HG03066 (cell line): ENCODE data around the gene SHISA7.

Experiments
- ATAC-seq: cut with Tn5 transposase; IDR thresholded peaks from one replicate; pipeline ENCODE4 v1.9.1; 2021; ENCODE audit warnings: low read depth; ENCODE audit not compliant: unreplicated experiment

The SHISA7 gene

DNA sequence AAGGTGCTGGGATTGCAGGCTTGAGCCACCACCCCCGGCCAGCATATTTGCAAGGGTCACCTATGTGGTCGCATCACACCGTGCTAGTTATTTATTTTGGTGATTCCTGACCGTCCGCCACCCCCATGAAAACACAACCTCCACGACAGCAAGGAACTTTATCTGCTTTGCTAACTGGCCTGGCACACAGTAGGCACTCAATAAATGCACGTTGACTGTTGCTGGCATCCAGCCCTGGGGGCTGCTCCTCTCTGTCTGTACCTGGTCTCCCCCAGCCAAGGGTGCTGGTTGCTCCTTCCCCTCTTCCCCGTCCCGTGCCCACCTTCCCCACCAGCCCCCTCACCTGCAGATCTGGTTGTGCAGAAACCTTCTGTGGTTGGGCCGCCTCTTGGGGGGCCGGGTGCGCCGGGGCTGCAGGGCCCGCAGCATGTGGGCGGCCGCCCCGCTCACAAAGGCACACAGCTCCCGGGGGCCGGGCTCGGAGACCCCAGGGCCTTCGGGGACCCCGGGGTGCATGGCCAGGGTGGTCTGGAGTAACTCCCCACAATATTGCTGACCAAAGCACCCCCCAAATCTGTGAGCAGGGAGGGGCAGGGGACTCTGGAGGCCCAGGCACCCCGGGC lies 21.1 kb upstream of the SHISA7 start:
- ATAC-seq, result no peak

GRCh38 chr19:55463583-55464031 lies 20.5 kb upstream of the SHISA7 start:
- ATAC-seq, result no peak

DNA sequence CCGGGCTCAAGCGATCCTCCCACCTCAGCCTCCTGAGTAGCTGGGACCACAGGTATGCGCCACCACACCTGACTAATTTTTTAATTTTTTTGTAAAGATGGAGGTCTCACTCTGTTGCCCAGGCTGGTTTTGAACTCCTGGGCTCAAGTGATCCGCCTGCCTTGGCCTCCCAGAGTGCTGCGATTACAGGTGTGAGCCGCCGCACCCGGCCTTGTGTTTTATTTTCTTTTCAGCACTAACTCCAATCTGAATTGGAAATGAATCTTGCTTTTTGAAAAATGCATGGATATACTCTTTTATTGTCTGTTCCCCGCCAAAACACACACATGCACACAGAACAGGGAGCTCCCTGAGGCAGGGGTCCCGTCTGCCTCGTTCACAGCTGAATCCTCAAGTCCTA lies 19.6 kb upstream of the SHISA7 start:
- ATAC-seq, result no peak

GRCh38 chr19:55461974-55462626 lies 19.0 kb upstream of the SHISA7 start:
- no peak for ATAC-seq

- ATAC-seq, result peak; percentile 89
Measured at GRCh38 chr19:55461259-55461973, 18.3 kb upstream of the SHISA7 start, which contains the start of gene ISOC2. Gene ISOC2 (minus strand): TSS chr19:55461642. CDS start chr19:55456486, 5,156 bp downstream.

GRCh38 chr19:55460670-55461258 lies 17.7 kb upstream of the SHISA7 start:
- ATAC-seq, result no peak

DNA sequence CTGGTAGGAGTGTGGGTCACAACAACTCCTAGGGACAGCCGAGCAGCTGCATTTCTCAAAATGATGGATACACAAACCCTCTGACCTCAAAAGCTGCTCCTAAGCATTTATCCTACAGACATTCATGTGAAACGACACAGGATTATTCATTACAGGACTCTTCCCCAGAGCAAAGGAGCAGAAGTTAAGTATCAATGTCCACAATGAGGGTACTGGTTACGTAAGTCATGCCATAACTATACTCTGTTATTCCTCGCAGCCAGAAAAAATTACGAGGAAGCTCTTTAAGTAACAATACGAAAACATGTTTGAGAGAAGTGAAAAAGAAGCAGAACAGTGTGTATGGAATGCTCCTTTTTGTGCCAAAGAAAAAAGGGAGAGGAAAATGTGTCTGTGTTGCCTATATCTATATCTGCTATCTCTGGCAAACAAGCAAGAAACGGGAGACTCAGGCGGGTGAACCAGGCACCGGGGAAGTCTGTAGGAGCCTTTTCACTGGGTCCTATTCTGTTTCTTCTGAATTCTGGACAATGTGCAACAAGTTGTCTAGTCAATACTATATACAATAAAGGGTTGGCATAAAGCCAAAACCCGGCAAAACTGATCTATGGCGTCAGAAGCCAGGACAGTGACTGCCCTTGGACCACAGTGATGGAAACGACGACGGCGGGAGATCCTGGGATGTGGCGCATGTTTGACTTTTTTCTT lies 17.0 kb upstream of the SHISA7 start:
- ATAC-seq, result no peak

- ATAC-seq, result no peak
Measured at GRCh38 chr19:55459551-55459949, 16.4 kb upstream of the SHISA7 start.

DNA sequence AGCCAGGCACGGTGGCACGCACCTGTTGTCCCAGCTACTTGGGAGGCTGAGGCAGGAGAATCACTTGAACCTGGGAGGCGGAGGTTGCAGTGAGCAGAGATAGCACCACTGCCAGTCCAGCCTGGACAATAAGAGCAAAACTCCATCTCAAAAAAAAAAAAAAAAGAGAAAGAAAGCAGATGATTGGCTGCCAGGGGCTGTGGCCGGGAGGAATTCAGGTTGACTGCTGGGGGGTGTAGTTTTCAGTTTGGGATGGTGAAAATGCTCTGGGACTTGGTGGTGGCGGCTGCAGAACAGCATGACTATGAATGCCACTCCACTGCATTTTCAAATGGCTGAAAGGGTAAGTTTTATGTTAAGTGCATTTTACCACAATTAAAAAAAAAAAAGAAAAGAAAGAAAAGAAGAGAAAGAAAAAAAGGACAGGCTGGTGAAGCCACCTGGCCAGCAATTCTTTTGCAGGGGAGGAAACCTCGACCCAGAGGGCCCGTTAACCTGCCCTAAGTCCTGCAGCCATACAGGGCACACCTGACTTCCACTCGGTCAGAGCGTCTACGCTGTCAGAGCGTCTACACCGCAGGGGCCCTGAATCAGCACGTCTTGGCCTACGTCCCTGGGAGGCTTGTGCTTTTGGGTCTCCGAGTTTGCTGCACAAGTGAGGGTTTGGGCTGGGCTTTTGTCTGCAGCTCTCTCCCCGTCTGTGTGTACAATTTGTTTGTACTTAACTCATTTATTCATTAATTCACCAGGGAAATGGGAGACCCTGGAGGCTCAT lies 14.8 kb upstream of the SHISA7 start:
- no peak for ATAC-seq

DNA sequence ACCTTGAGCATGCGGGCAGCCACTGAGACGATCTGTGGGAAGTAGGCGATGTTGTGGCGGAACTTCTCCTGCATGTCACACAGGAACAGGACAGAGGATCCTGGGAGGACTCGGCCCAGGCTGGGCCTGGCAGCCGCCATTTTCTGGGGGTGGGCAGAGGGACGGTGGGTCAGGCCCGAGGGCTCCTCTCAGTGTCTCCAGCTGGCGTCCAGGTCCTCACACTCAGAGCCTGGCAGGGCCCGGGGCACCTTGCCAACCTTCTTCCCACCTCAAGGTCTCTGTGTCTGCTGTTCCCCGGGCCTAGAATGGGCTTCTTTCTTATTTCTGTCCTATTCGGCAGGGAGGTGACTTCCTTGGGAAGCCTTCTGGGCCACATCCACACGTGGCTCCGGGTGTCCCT lies 13.2 kb upstream of the SHISA7 start:
- ATAC-seq, result no peak

- no peak for ATAC-seq
Measured at GRCh38 chr19:55455576-55456235, 12.6 kb upstream of the SHISA7 start.

GRCh38 chr19:55454787-55455243 lies 11.7 kb upstream of the SHISA7 start:
- ATAC-seq, result no peak

GRCh38 chr19:55453511-55454260 lies 10.6 kb upstream of the SHISA7 start:
- no peak for ATAC-seq

- no peak for ATAC-seq
Measured at GRCh38 chr19:55452749-55453346, 9.7 kb upstream of the SHISA7 start.

DNA sequence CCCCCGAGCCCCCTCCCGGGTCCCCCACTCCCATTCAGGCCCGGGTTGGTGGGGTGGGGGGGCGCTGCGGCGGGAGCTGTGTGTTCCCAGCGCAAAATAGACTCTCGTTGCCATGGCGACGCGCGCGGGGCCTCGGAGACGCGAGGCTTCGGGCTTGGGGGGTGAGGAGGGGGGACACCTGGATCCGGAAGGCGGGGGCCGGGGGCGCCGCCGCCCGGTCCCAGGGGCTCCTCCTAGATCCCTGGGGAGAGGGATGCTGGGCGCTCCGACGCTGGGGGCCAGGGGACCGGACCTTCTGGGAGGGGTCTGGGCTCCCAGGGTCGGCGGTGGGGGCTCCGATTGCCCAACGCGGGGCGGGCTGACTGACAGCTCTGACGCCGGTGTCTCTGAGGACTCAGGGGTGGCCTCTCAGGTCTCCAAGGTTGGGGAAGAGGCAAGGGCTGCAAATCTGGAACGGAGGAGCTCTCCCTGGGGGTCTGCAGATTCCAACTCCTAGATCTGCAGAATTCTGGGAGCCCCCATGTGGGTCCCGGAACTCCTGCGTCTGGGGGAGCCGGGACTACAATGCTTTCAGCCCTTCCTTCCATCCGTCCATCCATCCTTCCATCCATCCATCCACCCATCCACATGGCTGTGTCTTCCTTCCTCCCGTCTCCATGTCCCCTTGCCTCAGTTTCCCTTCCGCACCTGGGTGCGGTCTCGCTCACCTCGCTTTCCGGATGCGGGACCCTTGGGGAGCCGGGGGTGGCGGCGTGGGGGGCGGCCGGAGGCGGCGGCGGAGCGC lies 9.1 kb upstream of the SHISA7 start:
- ATAC-seq, result no peak

GRCh38 chr19:55451163-55451964 lies 8.3 kb upstream of the SHISA7 start:
- ATAC-seq, result no peak

GRCh38 chr19:55449469-55449868 lies 6.4 kb upstream of the SHISA7 start:
- ATAC-seq, result no peak
